HL-60 (cell line): ENCODE measurements around the gene BPHL.

Experiments
- DNase-seq, 2 experiments: peaks; one replicate each; pipeline ENCODE4 v3.0.0-alpha.2; 2010 to 2020; ENCODE audit warnings: low read depth in 1 of 2, low spot score in 1 of 2
- H3K27ac ChIP-seq: fragments of 250-450 bp; sonication (Bioruptor Pico); replicated peaks from 2 replicates; pipeline ENCODE4 v1.5.1; 2020; ENCODE audit warnings: mild to moderate bottlenecking, moderate library complexity
- H3K27me3 ChIP-seq: fragments of 250-450 bp; sonication (Bioruptor Pico); 2 replicates; pipeline ENCODE4 v1.5.1; 2021; ENCODE audit warnings: mild to moderate bottlenecking, moderate library complexity; ENCODE audit not compliant: insufficient read depth, poor library complexity, severe bottlenecking
- H3K4me3 ChIP-seq: replicated peaks from 2 replicates; pipeline ENCODE4 v1.5.1; 2011; ENCODE audit warnings: mild to moderate bottlenecking, control low read depth, low read length; ENCODE audit not compliant: insufficient read depth
- CTCF ChIP-seq: IDR thresholded peaks from one replicate; pipeline ENCODE4 v1.5.1; 2011; ENCODE audit warnings: low read length, control low read depth, inconsistent platforms; ENCODE audit not compliant: insufficient read depth
- GABPA ChIP-seq: IDR thresholded peaks from 2 replicates; pipeline ENCODE4 v1.6.1; 2012; ENCODE audit warnings: low read depth
- POLR2AphosphoS5 ChIP-seq: IDR thresholded peaks from 2 replicates; pipeline ENCODE4 v1.6.1; 2012; ENCODE audit warnings: low read depth
- REST ChIP-seq: IDR thresholded peaks from 2 replicates; pipeline ENCODE4 v1.6.1; 2012; ENCODE audit warnings: low read depth; ENCODE audit not compliant: insufficient replicate concordance
- SPI1 ChIP-seq: IDR thresholded peaks from 2 replicates; pipeline ENCODE4 v1.6.1; 2012; ENCODE audit warnings: low read depth, mild to moderate bottlenecking, borderline replicate concordance

BPHL gene

GRCh38 chr6:3193102-3193849 is 74.8 kb downstream of the BPHL start:
- TF ChIP-seq CTCF (no peak), SPI1 (no peak), GABPA (no peak), REST (no peak), POLR2AphosphoS5 (no peak)
- DNase-seq, result no peak
- Histone ChIP-seq H3K27me3 (no peaks in the 10 kb centered on the region), H3K4me3 (no peak overlapping the region), H3K27ac (no peak overlapping the region)

GRCh38 chr6:3194535-3195419 is 76.3 kb downstream of the BPHL start:
- DNase-seq, result no peak

More at GRCh38 chr6:3194535-3195419, 76.3 kb downstream of the BPHL start:
- H3K27ac ChIP-seq, result no peak overlapping the region
- TF ChIP-seq GABPA (no peak), CTCF (no peak), SPI1 (no peak), POLR2AphosphoS5 (no peak), REST (no peak)
- H3K27me3 ChIP-seq, result no peaks in the 10 kb centered on the region
- no peak overlapping the region for H3K4me3 ChIP-seq
